Activated CD8-positive, alpha-beta memory T cell treated with anti-CD3 and anti-CD28 coated beads for 36 hours (primary cell): ENCODE results near the gene SLC22A23. TPM values are rescaled to one million over a fixed set of nuclear protein-coding genes. Genes with fewer than 3 reads are reported as not detected.

Experiments used
- CTCF ChIA-PET: fragments of 350-600 bp; sonication (Branson Sonifier 250); formaldehyde crosslinking; loops from one replicate; lab custom pipeline; 2021; ENCODE audit warnings: antibody characterized with exemption; lab: Charles Lee
- POLR2A ChIA-PET: fragments of 350-600 bp; sonication (Branson Sonifier 250); formaldehyde crosslinking; loops from one replicate; lab custom pipeline; 2021; ENCODE audit warnings: antibody characterized with exemption; lab: Charles Lee
- total RNA-seq, 2 experiments: library from RNA; stranded (reverse); gene quantifications; one replicate each; pipeline ENCODE4 v1.2.3, GENCODE V29; 2021

The SLC22A23 gene
- total RNA-seq, 2 experiments from 2014 or later = 0.15 to 0.17 TPM

GRCh38 chr6:3236005-3236404, 220.8 kb downstream of the SLC22A23 start:
- ChIA-PET POLR2A (no interaction called here), CTCF (interaction anchor here (1.5 kb wide), 1 partner anchor 16 kb away, joined by 4 read pairs; no protein-coding TSS in a partner anchor)

GRCh38 chr6:3235486-3235885, 221.4 kb downstream of the SLC22A23 start:
- POLR2A ChIA-PET = no interaction called here

GRCh38 chr6:3233904-3234303, 222.9 kb downstream of the SLC22A23 start:
- CTCF ChIA-PET = no interaction called here
- POLR2A ChIA-PET = no interaction called here

More at GRCh38 chr6:3235486-3235885, 221.4 kb downstream of the SLC22A23 start:
- CTCF ChIA-PET = interaction anchor here (1.5 kb wide), 1 partner anchor 16 kb away, joined by 4 read pairs; no protein-coding TSS in a partner anchor

- CTCF ChIA-PET = no interaction called here
- POLR2A ChIA-PET = no interaction called here
Observed at GRCh38 chr6:3233321-3233720, 223.5 kb downstream of the SLC22A23 start.

GRCh38 chr6:3232017-3232945, 224.6 kb downstream of the SLC22A23 start:
- CTCF ChIA-PET = interaction anchor here (2.6 kb wide), 1 partner anchor 19 kb away, joined by 10 read pairs; no protein-coding TSS in a partner anchor
- POLR2A ChIA-PET = no interaction called here

- POLR2A ChIA-PET = no interaction called here
- CTCF ChIA-PET = interaction anchor here (2.6 kb wide), 1 partner anchor 20 kb away, joined by 10 read pairs; no protein-coding TSS in a partner anchor
Observed at GRCh38 chr6:3231247-3232016, 225.4 kb downstream of the SLC22A23 start.

- POLR2A ChIA-PET = no interaction called here
- CTCF ChIA-PET = interaction anchor here (2.6 kb wide), 1 partner anchor 21 kb away, joined by 10 read pairs; no protein-coding TSS in a partner anchor
Observed at GRCh38 chr6:3230900-3231246, 226.0 kb downstream of the SLC22A23 start.

- ChIA-PET POLR2A (no interaction called here), CTCF (interaction anchor here (0.6 to 2.6 kb wide), 2 partner anchors 21 to 129 kb away, joined by 3 to 10 read pairs; no protein-coding TSS in a partner anchor)
Observed at GRCh38 chr6:3230256-3230882, 226.5 kb downstream of the SLC22A23 start.

GRCh38 chr6:3229566-3230178, 227.2 kb downstream of the SLC22A23 start:
- ChIA-PET CTCF (interaction anchor here (0.6 to 1.2 kb wide), 4 partner anchors 20 to 128 kb away, joined by 3 to 5 read pairs (median 4); no protein-coding TSS in a partner anchor), POLR2A (interaction anchor here (0.5 kb wide), 1 partner anchor 67 kb away, joined by 5 read pairs; no protein-coding TSS in a partner anchor)

- POLR2A ChIA-PET = interaction anchor here (0.5 kb wide), 1 partner anchor 66 kb away, joined by 5 read pairs; no protein-coding TSS in a partner anchor
- CTCF ChIA-PET = interaction anchor here (0.7 to 1.2 kb wide), 2 partner anchors 19 to 22 kb away, joined by 3 to 5 read pairs; no protein-coding TSS in a partner anchor
Observed at GRCh38 chr6:3228771-3229565, 227.9 kb downstream of the SLC22A23 start.

- ChIA-PET POLR2A (no interaction called here), CTCF (no interaction called here)
Observed at GRCh38 chr6:3228046-3228671, 228.7 kb downstream of the SLC22A23 start.

- CTCF ChIA-PET = no interaction called here
- POLR2A ChIA-PET = no interaction called here
Observed at GRCh38 chr6:3227363-3228045, 229.3 kb downstream of the SLC22A23 start, which contains the start of gene TUBB2B. Gene TUBB2B, minus strand, starts transcription at chr6:3227653. Its CDS starts 110 bp downstream, at chr6:3227543.

- ChIA-PET CTCF (no interaction called here), POLR2A (no interaction called here)
Observed at GRCh38 chr6:3226481-3227362, 230.1 kb downstream of the SLC22A23 start.

- CTCF ChIA-PET = no interaction called here
- POLR2A ChIA-PET = no interaction called here
Observed at GRCh38 chr6:3226042-3226441, 230.8 kb downstream of the SLC22A23 start.

GRCh38 chr6:3222506-3223038, 234.3 kb downstream of the SLC22A23 start:
- ChIA-PET CTCF (no interaction called here), POLR2A (no interaction called here)

- POLR2A ChIA-PET = no interaction called here
- CTCF ChIA-PET = no interaction called here
Observed at GRCh38 chr6:3221578-3221977, 235.3 kb downstream of the SLC22A23 start.
